Type B pancreatic cell (in vitro differentiated cells): ENCODE results near the gene C15orf61. TPM values are rescaled to one million over a fixed set of nuclear protein-coding genes. Genes with fewer than 3 reads are reported as not detected.

Source experiments
- DNase-seq: peaks from one replicate; pipeline ENCODE4 v3.0.0; 2021; ENCODE audit warnings: mixed read lengths; ENCODE audit not compliant: unreplicated experiment; ENCODE audit errors: extremely low spot score
- H3K27ac Mint-ChIP-seq: 2 replicates; pipeline ENCODE4 v1.8.0; 2021; ENCODE audit warnings: mild to moderate bottlenecking, mixed read lengths
- H3K27me3 Mint-ChIP-seq: 2 replicates; pipeline ENCODE4 v1.8.0; 2021; ENCODE audit warnings: mixed read lengths
- H3K36me3 Mint-ChIP-seq: 2 replicates; pipeline ENCODE4 v1.8.0; 2021; ENCODE audit warnings: mixed read lengths
- H3K4me1 Mint-ChIP-seq: one replicate; pipeline ENCODE4 v1.8.0; 2021; ENCODE audit warnings: mixed read lengths; ENCODE audit not compliant: unreplicated experiment
- H3K4me3 Mint-ChIP-seq: 2 replicates; pipeline ENCODE4 v1.8.0; 2021; ENCODE audit warnings: mild to moderate bottlenecking, mixed read lengths
- H3K9me3 Mint-ChIP-seq: 2 replicates; pipeline ENCODE4 v1.8.0; 2021; ENCODE audit warnings: mixed read lengths
- CTCF ChIP-seq: fragments of 200-600 bp; sonication (generic); conservative IDR thresholded peaks from 2 replicates; pipeline ENCODE4 v1.5.0; 2021; ENCODE audit warnings: antibody characterized with exemption, mild to moderate bottlenecking
- total RNA-seq: library from RNA; stranded (reverse); gene quantifications from 2 replicates; pipeline ENCODE4 v1.2.1, GENCODE V29; 2021; ENCODE audit warnings: low replicate concordance

The C15orf61 gene
- total RNA-seq, 1 donor from 2014 or later: 6.7 TPM

DNA sequence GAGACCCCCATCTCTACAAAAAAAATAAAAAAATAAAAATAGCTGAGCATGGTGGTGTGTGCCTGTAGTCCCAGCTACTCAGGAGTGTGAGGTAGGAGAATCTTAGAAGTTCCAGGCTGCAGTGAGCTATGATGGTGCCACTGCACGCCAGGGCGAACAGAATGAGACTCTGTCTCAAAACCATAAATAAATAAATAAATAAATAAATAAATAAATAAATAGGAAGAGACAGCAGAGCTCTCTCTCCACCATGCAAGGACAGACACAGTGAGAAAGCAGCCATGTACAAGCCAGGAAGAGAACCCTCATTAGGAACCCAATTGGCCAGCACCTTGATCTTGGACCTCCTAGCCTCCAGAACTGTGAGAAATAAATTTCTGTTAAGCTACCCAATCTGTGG is 5.4 kb upstream of the C15orf61 start:
- Mint-ChIP-seq H3K4me1 (peaks cover 7% of the 10 kb centered on the region), H3K36me3 (peaks cover 19% of the 10 kb centered on the region), H3K27me3 (no peaks in the 10 kb centered on the region), H3K4me3 (no peak overlapping the region), H3K9me3 (no peaks in the 10 kb centered on the region), H3K27ac (no peak overlapping the region)
- TF ChIP-seq CTCF: no peak
- DNase-seq: no peak

DNA sequence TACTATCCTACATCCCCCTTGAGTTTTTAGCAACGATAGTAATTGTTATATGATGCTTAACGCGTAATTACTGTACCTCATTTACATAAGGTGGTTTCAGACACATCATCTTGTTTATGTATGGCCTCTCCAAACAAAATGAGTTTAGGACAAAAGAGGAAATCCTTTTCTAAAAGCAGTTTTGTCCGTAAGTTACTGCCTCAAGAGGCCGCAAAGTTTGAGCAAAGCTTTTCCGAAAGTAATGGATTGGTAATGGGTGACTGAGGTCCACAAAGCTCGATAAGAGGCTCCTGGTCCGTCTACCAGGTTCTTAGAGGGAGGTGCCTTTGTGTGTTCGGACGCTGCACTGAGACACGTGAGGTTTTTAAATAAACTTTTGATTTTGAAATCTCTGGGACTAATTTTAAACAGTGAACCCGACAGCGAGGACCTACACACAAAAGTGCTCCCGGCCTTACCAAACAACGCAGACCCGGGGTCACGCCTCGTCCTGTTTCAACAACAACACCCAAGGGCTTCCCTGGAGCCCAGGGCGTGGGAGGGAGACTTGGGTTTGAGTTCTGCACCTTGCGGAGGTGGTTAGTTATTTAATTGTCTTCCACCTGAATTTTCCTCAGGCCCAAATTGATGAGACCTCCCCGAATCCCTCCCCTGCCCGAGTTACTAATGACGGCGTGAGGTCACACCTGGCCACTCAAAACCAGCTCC is 456 bp upstream of the C15orf61 start:
- Mint-ChIP-seq H3K4me3 (peak overlapping the region; percentile 87), H3K27ac (peak overlapping the region; percentile 81), H3K36me3 (no peaks in the 10 kb centered on the region), H3K4me1 (peaks cover 15% of the 10 kb centered on the region), H3K9me3 (no peaks in the 10 kb centered on the region), H3K27me3 (no peaks in the 10 kb centered on the region)
- no peak for DNase-seq
- no peak for TF ChIP-seq CTCF

- Mint-ChIP-seq H3K27me3 (no peaks in the 10 kb centered on the region), H3K4me3 (peak overlapping the region; percentile 93), H3K27ac (peak overlapping the region; percentile 91), H3K4me1 (peaks cover 15% of the 10 kb centered on the region), H3K9me3 (no peaks in the 10 kb centered on the region), H3K36me3 (no peaks in the 10 kb centered on the region)
- no peak for DNase-seq
- TF ChIP-seq CTCF: peak; percentile 12
Observed at GRCh38 chr15:67521783-67522568, 1.0 kb downstream of the C15orf61 start.

GRCh38 chr15:67523330-67523729 is 2.4 kb downstream of the C15orf61 start:
- no peak for TF ChIP-seq CTCF
- no peaks in the 10 kb centered on the region for H3K27me3 Mint-ChIP-seq
- H3K4me1 Mint-ChIP-seq: peaks cover 19% of the 10 kb centered on the region
- no peaks in the 10 kb centered on the region for H3K9me3 Mint-ChIP-seq
- no peak overlapping the region for H3K27ac Mint-ChIP-seq
- no peak for DNase-seq
- H3K4me3 Mint-ChIP-seq: peak overlapping the region; percentile 93
- peaks cover 5% of the 10 kb centered on the region for H3K36me3 Mint-ChIP-seq

- no peak for TF ChIP-seq CTCF
- H3K4me1 Mint-ChIP-seq: peaks cover 24% of the 10 kb centered on the region
- H3K4me3 Mint-ChIP-seq: peak overlapping the region; percentile 42
- DNase-seq: no peak
- H3K27ac Mint-ChIP-seq: no peak overlapping the region
- no peaks in the 10 kb centered on the region for H3K27me3 Mint-ChIP-seq
- H3K9me3 Mint-ChIP-seq: no peaks in the 10 kb centered on the region
- peaks cover 7% of the 10 kb centered on the region for H3K36me3 Mint-ChIP-seq
Observed at GRCh38 chr15:67524235-67524634, 3.3 kb downstream of the C15orf61 start.
